Nephron progenitor cell (in vitro differentiated cells): ENCODE measurements around the gene CCT2.

Source experiments
- DNase-seq: peaks from one replicate; pipeline ENCODE4 v3.0.0; 2021
- H3K27ac Mint-ChIP-seq: 2 replicates; pipeline ENCODE4 v1.8.0; 2021; ENCODE audit warnings: mild to moderate bottlenecking, moderate library complexity, mixed read lengths
- H3K27me3 Mint-ChIP-seq: 2 replicates; pipeline ENCODE4 v1.8.0; 2021; ENCODE audit warnings: mild to moderate bottlenecking, low read depth, mixed read lengths; ENCODE audit not compliant: poor library complexity
- H3K36me3 Mint-ChIP-seq: 2 replicates; pipeline ENCODE4 v1.8.0; 2021; ENCODE audit warnings: low read depth, mixed read lengths
- H3K4me1 Mint-ChIP-seq: 2 replicates; pipeline ENCODE4 v1.8.0; 2021; ENCODE audit warnings: mixed read lengths
- H3K4me3 Mint-ChIP-seq: 2 replicates; pipeline ENCODE4 v1.8.0; 2021; ENCODE audit warnings: mild to moderate bottlenecking, moderate library complexity, mixed read lengths
- H3K9me3 Mint-ChIP-seq: 2 replicates; pipeline ENCODE4 v1.8.0; 2021; ENCODE audit warnings: mild to moderate bottlenecking, moderate library complexity, mixed read lengths
- TF ChIP-seq, protein P1 (sequence below): fragments of 200-600 bp; sonication (generic); IDR thresholded peaks from 2 replicates; pipeline ENCODE4 v1.5.0; 2021; ENCODE audit warnings: antibody characterized with exemption

CCT2 gene

DNA sequence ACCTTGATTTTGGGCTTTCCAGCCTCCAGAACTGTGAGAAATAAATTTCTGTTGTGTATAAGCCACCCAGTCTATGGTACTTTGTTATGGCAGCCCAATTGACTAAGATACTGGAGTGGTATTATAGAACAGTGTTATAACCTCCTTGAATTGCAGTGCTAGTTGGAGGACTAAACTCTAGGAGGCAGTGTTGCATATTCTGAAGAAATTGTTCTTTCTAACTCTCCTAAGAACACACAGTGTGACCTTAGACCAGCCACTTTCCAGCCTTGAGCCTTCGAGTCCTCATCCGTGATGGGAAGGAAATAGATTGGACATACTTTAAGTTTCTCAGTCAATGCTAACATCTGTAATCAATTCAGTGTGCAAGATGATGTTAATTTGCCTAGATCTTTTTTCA lies 47.8 kb downstream of the CCT2 start:
- Mint-ChIP-seq H3K27me3 (peaks cover 3% of the 10 kb centered on the region), H3K36me3 (no peaks in the 10 kb centered on the region), H3K9me3 (no peaks in the 10 kb centered on the region), H3K4me1 (no peaks in the 10 kb centered on the region), H3K4me3 (no peak overlapping the region), H3K27ac (no peak overlapping the region)
- DNase-seq: no peak
- TF ChIP-seq, protein P1, sequence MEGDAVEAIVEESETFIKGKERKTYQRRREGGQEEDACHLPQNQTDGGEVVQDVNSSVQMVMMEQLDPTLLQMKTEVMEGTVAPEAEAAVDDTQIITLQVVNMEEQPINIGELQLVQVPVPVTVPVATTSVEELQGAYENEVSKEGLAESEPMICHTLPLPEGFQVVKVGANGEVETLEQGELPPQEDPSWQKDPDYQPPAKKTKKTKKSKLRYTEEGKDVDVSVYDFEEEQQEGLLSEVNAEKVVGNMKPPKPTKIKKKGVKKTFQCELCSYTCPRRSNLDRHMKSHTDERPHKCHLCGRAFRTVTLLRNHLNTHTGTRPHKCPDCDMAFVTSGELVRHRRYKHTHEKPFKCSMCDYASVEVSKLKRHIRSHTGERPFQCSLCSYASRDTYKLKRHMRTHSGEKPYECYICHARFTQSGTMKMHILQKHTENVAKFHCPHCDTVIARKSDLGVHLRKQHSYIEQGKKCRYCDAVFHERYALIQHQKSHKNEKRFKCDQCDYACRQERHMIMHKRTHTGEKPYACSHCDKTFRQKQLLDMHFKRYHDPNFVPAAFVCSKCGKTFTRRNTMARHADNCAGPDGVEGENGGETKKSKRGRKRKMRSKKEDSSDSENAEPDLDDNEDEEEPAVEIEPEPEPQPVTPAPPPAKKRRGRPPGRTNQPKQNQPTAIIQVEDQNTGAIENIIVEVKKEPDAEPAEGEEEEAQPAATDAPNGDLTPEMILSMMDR: no peak

DNA sequence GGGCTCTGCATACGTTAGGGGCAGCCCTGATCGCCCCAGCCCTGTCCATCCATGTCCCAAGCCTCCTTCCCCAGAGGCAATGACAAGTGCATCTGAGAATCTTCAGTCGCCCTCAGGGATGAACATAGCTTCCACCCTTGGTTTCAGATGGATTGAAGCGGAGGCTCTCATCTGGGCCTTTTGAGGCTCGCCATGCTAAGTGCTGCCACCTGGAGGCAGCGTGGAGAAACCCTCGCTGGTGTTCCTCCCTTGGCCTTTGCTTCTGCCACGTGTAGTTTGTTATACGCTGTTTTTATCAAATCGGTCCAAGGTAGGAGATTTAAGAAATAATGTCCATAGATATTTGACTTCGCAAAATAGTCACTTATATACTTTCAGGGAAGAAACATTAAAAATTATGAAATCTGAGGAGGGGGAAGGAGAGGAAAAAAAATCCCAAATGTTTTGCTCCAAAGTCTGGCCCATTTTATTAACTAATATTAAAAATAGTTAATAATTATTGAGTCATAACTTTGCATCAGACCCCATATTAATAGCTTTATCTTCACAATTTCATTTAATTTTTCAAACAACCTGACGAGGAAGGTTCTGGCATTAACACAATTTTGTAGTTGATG lies 54.2 kb downstream of the CCT2 start:
- Mint-ChIP-seq H3K4me1 (no peaks in the 10 kb centered on the region), H3K27ac (no peak overlapping the region), H3K4me3 (no peak overlapping the region), H3K27me3 (peaks cover 8% of the 10 kb centered on the region), H3K9me3 (no peaks in the 10 kb centered on the region), H3K36me3 (no peaks in the 10 kb centered on the region)
- TF ChIP-seq, protein P1: peak; percentile 82
- DNase-seq: peak; percentile 70

DNA sequence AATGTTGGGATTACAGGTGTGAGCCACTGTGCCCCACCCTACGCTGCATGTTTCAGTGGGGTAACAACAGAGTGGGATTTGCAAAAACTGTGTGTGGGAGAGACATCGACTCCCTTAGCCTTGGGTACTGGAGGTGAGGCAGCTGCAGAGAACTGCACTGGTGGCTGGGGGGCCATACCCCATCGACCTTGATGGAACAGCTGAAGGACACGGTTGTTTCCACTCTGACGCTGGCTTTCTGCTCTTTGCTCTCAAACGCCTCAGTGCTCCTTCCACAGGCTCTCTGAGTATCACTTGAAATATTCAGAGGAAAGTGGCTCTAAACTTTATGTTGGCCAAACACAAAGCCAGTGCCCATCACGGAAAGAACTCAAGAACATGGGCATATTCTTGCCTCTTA lies 56.3 kb downstream of the CCT2 start:
- peaks cover 8% of the 10 kb centered on the region for H3K27me3 Mint-ChIP-seq
- H3K36me3 Mint-ChIP-seq: no peaks in the 10 kb centered on the region
- no peak overlapping the region for H3K4me3 Mint-ChIP-seq
- H3K27ac Mint-ChIP-seq: no peak overlapping the region
- DNase-seq: no peak
- no peaks in the 10 kb centered on the region for H3K4me1 Mint-ChIP-seq
- H3K9me3 Mint-ChIP-seq: no peaks in the 10 kb centered on the region
- TF ChIP-seq, protein P1: no peak

DNA sequence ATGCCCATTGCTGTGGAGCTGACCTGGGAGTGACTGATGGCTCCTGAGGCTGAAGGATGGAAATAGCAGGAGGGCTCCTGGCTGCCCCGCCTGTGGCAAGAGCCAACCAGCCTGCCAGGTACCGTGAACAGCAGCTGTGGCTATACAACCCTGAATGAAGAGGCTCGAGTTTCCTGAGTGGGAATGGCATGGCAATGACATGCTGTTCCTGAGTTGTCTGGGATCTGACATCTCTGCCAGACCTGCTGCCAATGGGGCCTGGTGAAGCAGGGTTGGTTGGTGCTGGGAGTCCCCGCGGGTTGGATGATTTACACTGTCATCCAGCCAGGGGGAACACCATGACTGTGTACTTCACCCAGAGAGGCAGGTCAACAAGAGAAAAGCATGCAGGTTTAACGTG lies 57.3 kb downstream of the CCT2 start:
- Mint-ChIP-seq H3K4me3 (no peak overlapping the region), H3K27me3 (peaks cover 8% of the 10 kb centered on the region), H3K27ac (no peak overlapping the region), H3K36me3 (no peaks in the 10 kb centered on the region), H3K9me3 (no peaks in the 10 kb centered on the region), H3K4me1 (no peaks in the 10 kb centered on the region)
- TF ChIP-seq, protein P1: no peak
- no peak for DNase-seq

DNA sequence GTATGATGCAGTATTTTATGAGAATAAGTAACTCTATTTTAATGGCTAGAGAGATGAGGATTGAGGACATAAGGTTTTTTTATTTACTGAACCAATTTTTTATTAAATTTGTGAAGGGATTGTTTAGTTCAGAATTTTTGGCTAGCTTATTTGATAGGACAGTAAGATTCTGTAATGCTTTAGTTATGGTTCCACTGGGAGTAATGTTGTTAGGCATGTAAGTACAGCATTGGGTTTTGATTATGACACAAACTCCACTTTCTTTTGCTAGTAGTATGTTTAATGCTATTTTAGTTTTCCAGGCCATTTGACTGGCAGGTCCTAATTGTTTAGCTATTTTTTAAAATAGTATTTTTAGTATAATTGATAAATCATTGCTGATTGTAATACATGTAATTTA lies 59.3 kb downstream of the CCT2 start:
- H3K27ac Mint-ChIP-seq: no peak overlapping the region
- no peaks in the 10 kb centered on the region for H3K4me1 Mint-ChIP-seq
- no peak overlapping the region for H3K4me3 Mint-ChIP-seq
- DNase-seq: no peak
- peaks cover 5% of the 10 kb centered on the region for H3K27me3 Mint-ChIP-seq
- TF ChIP-seq, protein P1: no peak
- H3K9me3 Mint-ChIP-seq: no peaks in the 10 kb centered on the region
- no peaks in the 10 kb centered on the region for H3K36me3 Mint-ChIP-seq

DNA sequence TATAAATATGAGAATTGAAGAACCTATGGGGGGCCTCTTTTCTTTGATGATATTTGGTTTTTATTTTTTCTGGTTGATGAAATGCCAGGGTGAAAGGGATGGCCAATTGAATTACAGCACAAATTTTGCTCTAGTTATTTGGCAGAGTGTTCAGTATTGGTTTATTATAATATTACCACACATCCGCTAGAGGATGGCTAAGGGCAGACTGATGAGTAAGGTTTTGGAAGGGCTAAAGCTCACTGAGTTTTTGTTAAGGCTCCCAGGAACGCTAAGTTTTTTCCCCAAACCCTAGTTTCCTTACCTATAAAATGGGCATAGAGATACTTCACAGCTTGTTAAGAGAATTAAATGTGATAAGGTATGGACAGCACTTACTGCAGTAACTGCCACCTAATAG lies 59.8 kb downstream of the CCT2 start:
- no peaks in the 10 kb centered on the region for H3K4me1 Mint-ChIP-seq
- H3K27ac Mint-ChIP-seq: no peak overlapping the region
- H3K4me3 Mint-ChIP-seq: no peak overlapping the region
- H3K9me3 Mint-ChIP-seq: no peaks in the 10 kb centered on the region
- no peaks in the 10 kb centered on the region for H3K36me3 Mint-ChIP-seq
- peaks cover 7% of the 10 kb centered on the region for H3K27me3 Mint-ChIP-seq
- TF ChIP-seq, protein P1: no peak
- no peak for DNase-seq
